LNCaP clone FGC (cell line): Measurements from ENCODE around the gene AREG.

Experiments used
- DNase-seq: peaks from one replicate; pipeline ENCODE4 v3.0.0-alpha.2; 2011; ENCODE audit warnings: low read depth
- H3K4me3 ChIP-seq: 2 replicates; pipeline ENCODE4 v1.5.1; 2011; ENCODE audit warnings: mild to moderate bottlenecking, low read depth, low read length, control low read depth
- TF ChIP-seq, protein P1 (sequence below): IDR thresholded peaks from 2 replicates; pipeline ENCODE4 v1.5.1; 2012; ENCODE audit warnings: mild to moderate bottlenecking; ENCODE audit not compliant: control insufficient read depth, insufficient read depth; ENCODE audit errors: extremely low read depth

AREG gene

DNA sequence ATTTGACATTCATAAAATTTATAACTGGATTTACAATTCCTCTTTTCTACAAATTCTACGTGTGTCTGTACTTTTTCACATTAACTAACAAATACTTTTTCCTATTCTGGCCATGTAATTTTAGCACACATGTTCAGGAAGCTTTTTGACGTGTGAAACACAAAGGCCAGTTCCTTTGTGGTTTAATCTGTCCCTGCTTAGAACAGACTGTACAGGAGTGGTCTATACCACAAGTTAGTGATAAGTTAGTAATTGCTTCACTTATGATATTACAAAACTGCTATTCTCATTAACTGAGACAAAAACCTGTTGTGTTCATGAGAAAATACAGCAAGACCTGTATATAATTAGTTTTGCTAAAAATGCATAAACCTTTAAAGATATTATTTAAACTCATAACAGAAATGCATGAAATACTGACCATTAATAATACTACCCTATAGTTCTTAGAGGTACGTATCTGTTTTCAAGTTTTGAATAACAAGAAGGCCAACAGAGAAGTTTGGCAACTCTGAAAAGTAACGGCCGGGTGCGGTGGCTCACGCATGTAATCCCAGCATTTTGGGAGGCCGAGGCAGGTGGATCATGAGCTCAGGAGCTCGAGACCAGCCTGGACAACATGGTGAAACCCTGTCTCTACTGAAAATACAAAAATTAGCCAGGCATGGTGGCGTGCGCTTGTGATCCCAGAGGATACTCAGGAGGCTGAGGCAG lies 13.7 kb upstream of the AREG start:
- TF ChIP-seq, protein P1, sequence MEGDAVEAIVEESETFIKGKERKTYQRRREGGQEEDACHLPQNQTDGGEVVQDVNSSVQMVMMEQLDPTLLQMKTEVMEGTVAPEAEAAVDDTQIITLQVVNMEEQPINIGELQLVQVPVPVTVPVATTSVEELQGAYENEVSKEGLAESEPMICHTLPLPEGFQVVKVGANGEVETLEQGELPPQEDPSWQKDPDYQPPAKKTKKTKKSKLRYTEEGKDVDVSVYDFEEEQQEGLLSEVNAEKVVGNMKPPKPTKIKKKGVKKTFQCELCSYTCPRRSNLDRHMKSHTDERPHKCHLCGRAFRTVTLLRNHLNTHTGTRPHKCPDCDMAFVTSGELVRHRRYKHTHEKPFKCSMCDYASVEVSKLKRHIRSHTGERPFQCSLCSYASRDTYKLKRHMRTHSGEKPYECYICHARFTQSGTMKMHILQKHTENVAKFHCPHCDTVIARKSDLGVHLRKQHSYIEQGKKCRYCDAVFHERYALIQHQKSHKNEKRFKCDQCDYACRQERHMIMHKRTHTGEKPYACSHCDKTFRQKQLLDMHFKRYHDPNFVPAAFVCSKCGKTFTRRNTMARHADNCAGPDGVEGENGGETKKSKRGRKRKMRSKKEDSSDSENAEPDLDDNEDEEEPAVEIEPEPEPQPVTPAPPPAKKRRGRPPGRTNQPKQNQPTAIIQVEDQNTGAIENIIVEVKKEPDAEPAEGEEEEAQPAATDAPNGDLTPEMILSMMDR: no peak
- no peak for DNase-seq
- H3K4me3 ChIP-seq: no peak overlapping the region

DNA sequence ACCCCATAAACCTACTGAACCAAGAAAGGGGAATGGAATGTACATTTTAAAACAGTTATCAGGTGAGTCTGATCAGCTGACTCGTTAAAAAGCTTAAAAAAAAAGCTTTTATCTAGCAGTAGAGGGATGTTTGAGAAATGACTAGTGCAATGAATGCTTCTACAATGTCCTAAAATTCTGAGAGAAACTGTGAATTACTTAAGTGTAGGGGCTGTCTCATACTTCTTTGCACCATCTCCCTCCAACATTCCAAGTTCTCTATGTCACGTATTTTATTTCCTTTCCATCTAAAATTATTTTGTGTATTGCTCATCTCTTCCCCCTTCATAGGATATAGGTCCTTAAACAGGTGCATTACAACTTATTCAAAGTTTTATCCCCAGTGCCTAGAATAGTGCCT lies 11.9 kb upstream of the AREG start:
- no peak overlapping the region for H3K4me3 ChIP-seq
- no peak for DNase-seq
- TF ChIP-seq, protein P1: no peak

DNA sequence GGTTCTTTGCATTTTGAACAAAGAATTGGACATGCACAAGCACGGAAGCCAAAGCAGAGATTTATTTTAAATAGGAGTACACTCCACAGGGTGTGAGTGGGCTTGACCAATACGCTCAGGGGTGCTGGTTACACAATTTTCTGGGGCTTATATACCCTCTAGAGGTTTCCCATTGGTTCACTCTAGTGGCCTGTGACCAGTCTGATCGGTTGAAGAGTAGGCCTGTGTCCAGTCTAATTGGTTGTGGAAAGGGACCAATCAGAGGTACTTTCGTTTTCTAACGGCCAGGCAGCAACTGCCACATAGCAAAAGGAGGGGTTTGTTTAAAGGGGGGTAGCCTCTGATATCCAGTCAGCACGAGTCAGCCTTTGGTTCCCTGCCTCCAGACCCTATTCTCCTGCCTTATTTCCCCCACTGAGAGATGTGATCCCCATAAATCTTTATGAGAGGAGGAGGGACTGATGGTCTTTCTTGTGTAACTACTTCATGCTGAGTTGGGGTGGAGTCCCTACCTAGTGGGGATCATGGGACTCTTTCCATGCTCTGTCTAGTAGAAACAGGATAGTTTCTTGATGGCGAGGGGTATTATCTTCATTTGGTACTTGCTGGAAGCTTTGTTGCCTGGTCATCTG lies 11.3 kb upstream of the AREG start:
- H3K4me3 ChIP-seq: no peak overlapping the region
- TF ChIP-seq, protein P1: no peak
- DNase-seq: no peak

DNA sequence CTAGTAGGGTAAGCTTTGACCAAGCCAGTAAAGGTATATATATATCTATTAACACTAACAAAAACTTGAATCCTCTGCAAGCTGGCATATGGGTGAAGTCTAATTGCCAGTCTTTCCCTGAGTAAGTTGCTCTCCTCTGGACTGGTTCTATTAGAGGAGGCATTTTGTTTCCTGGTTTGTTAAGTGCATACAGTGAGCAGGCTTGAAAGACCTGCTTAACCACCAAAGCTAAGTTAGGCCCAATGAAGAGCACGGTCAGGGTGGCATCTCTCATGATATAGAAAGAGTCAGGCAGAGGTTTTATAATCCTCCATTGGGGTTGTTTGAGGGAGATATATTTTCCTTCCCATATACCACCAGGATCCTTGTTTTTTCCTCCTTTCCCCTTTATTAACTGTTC lies 9.6 kb upstream of the AREG start:
- TF ChIP-seq, protein P1: no peak
- H3K4me3 ChIP-seq: no peak overlapping the region
- peak; percentile 35 for DNase-seq

DNA sequence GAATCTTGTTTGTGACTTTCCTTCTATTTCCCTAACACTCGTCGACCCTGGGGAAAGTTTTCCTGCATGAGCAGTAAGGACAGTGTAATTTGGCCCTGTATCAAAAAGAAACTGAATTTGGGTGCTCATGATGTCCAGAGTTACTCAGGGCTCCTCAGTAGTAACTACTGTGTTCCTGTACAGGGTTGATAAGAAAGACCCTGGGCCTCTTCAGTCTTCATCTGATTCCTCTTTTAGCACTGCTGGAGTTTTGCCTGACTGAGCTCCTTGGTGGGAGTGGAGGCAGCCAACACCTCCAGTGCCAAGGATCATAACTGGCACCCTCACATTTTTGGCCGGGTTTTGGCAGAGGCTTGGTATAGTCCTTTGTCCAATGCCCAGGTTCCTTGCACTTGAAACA lies 7.1 kb upstream of the AREG start:
- no peak for DNase-seq
- TF ChIP-seq, protein P1: no peak
- H3K4me3 ChIP-seq: no peak overlapping the region

DNA sequence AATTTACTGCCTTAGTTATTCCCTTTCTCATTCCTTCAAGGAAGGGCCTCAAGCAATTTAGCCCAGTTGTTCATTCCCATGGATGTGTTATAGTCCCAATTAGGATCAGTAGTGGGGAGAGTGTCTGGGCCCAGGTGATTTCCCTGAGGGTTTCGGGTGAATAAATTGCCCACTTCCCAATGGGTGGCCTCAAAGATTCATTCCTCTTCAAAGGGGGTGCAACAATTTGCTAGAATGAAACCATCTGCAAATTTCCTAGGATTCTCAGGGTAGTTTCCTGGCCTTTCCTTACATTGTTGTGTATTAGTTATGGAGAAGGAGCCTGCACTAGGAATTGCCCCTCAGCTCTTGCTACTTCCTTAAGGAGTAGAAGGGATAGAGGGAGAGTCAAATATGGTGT lies 6.3 kb upstream of the AREG start:
- H3K4me3 ChIP-seq: no peak overlapping the region
- TF ChIP-seq, protein P1: no peak
- DNase-seq: no peak

DNA sequence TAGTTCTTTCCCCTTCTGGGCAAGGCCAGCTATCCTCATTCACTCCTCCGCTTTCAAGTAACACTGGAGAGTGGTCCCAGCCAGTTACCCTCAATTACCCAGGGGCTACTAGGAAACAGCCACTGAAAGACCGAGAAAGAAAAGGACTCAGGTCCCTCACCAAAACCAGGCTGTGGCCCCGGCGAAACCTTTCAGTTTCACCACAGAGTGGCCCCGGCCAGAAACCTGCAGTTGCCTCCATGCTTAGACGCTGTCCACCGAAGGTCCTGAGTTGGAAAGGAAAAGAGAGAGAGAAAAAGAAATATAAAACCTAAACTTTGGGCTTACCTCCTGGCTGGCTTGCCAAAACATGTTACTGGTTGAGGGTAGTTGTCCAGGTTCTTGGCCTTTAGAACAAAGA lies 5.0 kb upstream of the AREG start:
- no peak overlapping the region for H3K4me3 ChIP-seq
- no peak for DNase-seq
- TF ChIP-seq, protein P1: no peak
